GM12891 (cell line): ENCODE measurements around the gene IL20RA.

Experiments used
- POLR2A ChIP-seq: IDR thresholded peaks from 2 replicates; pipeline ENCODE4 v1.6.1; 2011; ENCODE audit warnings: low read depth, low read length, control low read depth
- POLR2AphosphoS5 ChIP-seq: IDR thresholded peaks from 2 replicates; pipeline ENCODE4 v1.6.1; 2011; ENCODE audit warnings: low read depth, low read length, control low read depth
- POU2F2 ChIP-seq: IDR thresholded peaks from 2 replicates; pipeline ENCODE4 v1.6.1; 2011; ENCODE audit warnings: low read depth, mild to moderate bottlenecking, control low read depth, low read length, moderate library complexity
- TAF1 ChIP-seq: IDR thresholded peaks from 2 replicates; pipeline ENCODE4 v1.6.1; 2011; ENCODE audit warnings: low read depth, low read length, control low read depth

DNA sequence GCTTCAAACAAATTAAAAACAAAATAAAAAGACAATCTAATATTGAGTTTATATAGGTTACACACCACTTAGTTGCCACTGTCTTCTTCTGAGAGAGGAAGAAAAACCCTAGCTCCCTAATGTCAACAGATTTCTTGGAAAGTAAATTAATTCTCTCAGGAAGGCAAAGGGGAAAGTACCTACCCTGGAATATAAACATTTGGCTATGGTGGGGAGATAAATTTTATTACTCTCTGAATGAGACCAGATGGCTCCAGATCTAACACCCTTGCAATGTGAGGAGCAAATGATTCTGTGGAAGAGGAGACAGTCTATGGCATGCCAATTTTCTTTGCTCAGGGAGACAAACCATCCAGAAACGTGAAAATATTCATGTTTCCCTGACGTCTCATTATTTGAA is 4.3 kb upstream of the IL20RA start:
- TF ChIP-seq POLR2A (no peak), TAF1 (no peak), POLR2AphosphoS5 (no peak), POU2F2 (no peak)
